GM12801 (cell line): Measurements from ENCODE around the gene USH2A.

ENCODE experiments used
- CTCF ChIP-seq: IDR thresholded peaks from one replicate; pipeline ENCODE4 v1.5.1; 2011; ENCODE audit warnings: control low read depth; ENCODE audit not compliant: insufficient read length; ENCODE audit errors: extremely low read depth

The USH2A gene

GRCh38 chr1:216433175-216433574 lies 9.9 kb upstream of the USH2A start:
- no peak for TF ChIP-seq CTCF

GRCh38 chr1:216430744-216431143 lies 7.5 kb upstream of the USH2A start:
- no peak for TF ChIP-seq CTCF

- no peak for TF ChIP-seq CTCF
Measured at GRCh38 chr1:216425577-216425976, 2.3 kb upstream of the USH2A start.

- no peak for TF ChIP-seq CTCF
Measured at GRCh38 chr1:216420746-216421145, 2.5 kb downstream of the USH2A start.

- TF ChIP-seq CTCF: no peak
Measured at GRCh38 chr1:216420263-216420662, 3.0 kb downstream of the USH2A start.

GRCh38 chr1:216416488-216416887 lies 6.8 kb downstream of the USH2A start:
- no peak for TF ChIP-seq CTCF

GRCh38 chr1:216410026-216410425 lies 13.2 kb downstream of the USH2A start:
- no peak for TF ChIP-seq CTCF

GRCh38 chr1:216390956-216391355 lies 32.3 kb downstream of the USH2A start:
- TF ChIP-seq CTCF: no peak
